Stimulated activated CD4-positive, alpha-beta T cell treated with anti-CD3 and anti-CD28 coated beads, Interleukin-15, amount 100 ng/mL, for 24 hours (primary cell): ENCODE measurements around the gene TRIP6.
"Not testable (repeated sequence)": the region's sequence is repeated elsewhere in the genome, so short reads cannot be mapped to it uniquely, and the experiment has no call there.

Experiments
- DNase-seq: peaks from one replicate; pipeline ENCODE4 v3.0.0-alpha.2; 2020

TRIP6 gene

DNA sequence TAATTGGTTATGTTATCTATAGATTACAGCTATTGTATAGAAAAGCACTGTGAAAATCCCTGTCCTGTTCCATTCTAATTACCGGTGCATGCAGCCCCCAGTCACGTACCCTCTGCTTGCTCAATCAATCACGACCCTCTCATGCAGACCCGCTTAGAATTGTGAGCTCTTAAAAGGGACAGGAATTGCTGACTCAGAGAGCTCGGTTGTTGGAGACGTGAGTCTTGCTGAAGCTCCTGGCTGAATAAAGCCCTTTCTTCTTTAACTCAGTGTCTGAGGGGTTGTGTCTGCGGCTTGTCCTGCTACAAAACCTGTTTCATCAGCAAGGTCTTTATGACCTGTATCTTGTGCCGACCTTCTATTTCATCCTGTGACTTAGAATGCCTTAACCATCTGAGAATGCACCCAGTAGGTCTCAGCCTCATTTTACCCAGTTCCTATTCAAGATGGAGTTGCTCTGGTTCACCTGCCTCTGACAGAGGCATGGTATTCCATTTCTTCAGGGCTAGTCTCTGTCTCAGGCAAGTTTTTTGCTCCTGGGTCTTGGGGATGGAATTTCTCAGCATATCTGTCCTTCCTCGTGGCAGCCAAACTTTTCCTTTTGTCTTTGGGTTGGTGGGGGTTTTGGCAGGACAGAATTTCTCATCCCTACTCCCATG, 52.7 kb downstream of the TRIP6 start:
- not testable (repeated sequence) for DNase-seq

DNA sequence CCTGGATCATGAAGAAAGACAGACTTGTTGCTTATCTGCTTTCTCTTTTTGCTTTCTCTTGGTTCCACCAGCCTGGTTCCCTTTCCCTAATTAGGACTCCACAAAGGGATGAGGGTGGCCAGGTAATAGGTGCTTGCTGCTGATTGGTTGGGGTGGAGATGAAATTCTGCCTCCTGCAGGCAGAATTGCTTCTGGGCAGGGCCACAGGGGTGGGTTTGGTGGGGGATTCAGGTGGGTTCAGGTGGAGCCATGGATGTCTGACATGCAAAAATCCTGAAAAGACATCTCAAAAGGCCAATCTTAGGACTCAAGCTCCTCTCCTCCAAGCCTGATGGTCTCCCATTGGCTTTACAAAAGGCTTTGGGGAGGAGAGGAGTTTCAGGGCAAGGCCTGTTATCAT, 53.9 kb downstream of the TRIP6 start:
- DNase-seq: no peak
